Stimulated activated CD8-positive, alpha-beta memory T cell treated with anti-CD3 and anti-CD28 coated beads, Interleukin-2, amount 100 ng/mL, for 48 hours (primary cell): Measurements from ENCODE around the gene GLP2R.

ENCODE experiments used
- DNase-seq, 2 donors: peaks; one replicate each; pipeline ENCODE4 v3.0.0-alpha.2; 2020; ENCODE audit warnings: low read depth in 2 of 2

The GLP2R gene

DNA sequence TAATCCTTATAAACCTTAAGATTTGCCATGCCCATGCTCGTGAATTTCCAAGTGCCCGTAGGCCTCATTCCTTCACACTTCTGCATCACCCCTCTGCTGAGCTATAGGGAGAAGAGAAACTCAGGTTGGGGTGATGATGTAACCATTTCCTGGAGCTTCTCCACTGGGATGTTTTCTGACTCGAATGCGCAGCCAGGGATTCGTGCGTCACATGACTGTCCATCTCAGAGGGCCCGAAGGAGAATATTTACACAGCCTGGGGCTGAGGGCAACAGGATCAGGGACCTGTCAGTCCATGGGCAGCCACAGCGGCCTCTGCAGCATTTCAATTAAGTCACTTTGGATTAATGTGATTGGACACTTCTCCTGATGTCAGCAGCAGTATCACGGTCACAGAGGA, 12.6 kb upstream of the GLP2R start:
- DNase-seq: no peak

DNA sequence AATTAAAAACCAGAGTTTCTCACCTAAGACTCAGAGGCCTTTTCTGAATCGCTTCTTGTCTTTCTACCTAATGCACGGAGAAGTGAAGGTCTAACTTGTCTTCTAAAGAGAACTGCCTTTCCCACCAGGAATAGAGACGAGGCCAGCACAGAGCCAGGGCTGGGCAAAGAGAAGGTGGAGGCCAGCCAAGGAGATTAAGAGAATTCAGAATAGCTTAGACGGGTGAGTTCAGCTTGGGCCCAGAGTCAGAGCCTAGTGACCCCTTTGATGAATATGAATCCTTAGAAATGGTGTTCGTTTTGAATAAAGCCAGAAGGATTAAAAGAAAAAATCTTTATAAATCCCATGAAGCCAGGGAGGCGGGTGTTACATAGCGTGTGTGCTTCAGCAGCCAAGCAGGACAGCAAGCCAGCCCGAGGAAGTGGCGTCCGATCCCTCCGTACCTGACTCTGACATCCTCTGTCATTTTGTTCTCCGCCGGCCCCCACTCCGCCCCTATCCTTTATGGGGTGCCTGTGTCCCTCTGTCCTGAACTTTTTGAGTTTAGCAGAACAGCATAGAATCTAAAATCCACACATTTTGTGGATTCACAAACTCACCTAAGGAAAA, 11.3 kb upstream of the GLP2R start:
- DNase-seq: no peak

DNA sequence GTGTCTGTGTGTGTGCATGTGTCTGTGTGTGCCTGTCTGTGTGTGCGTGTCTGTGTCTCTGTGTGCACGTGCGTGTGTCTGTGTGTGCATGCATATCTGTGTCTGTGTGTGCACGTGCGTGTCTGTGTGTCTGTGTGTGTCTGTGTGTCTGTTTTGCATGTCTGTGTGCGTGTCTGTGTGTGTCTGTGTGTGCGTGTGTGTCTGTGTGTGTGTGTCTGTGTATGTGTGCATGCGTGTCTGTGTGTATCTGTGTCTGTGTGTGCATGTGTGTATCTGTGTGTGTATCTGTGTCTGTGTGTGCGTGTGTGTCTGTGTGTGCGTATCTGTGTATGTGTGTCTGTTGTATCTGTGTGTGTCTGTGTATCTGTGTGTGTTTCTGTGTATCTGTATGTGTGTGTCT, 9.3 kb upstream of the GLP2R start:
- no peak for DNase-seq

DNA sequence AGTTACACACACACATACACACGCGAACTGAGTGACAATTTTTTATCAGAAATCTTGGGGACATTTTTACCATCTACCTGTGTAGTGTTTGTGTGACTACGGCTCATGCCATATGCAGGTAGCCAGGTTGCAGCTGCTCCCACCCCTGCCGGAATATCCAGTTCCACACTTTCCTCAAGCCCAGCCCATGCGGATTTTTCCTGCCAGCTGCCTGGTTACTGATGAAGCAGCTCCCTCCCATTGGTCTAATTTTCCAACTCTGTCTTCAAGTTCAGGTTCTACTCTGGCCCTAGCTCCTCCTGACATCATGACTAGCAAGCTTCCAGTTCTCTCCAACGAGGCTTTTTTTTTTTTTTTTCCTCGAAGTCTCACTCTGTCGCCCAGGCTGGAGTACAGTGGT, 8.6 kb upstream of the GLP2R start:
- no peak for DNase-seq

DNA sequence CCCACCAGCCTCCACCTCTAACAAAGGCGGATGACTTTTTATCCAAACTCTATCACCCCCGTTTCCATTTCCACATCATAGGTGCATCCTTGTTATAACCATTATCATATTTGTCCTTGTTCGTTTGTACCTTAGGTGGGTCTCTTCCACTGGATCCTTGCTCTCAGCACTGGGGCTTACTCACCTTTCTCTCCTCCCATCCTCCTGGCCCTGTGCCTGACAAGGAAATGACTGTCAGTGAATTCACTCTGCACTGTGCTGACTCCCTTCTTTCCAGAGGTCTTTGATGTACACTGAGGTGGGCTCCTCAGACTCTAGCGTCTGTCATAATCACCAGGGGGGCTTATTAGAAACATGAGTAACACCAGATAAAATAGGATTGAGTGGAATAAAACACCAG, 7.0 kb upstream of the GLP2R start:
- no peak for DNase-seq

DNA sequence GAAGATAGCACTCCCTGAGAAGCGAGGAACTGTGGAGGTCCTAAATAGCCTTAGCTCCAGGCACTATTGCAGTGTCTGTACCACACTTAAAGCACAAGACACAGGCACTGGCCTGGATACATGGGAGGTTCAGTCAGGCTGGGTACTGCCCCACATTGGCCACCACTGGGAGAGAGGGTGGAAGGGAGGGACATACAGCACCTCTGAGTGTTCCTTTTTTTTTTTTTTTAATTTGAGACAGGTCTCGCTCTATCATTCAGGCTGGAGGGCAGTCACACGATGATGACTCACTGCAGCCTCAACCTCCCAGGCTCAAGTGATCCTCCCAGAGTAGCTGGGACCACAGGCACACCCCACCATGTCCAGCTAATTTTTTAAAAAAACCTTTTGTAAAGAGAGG, 5.3 kb upstream of the GLP2R start:
- no peak for DNase-seq

DNA sequence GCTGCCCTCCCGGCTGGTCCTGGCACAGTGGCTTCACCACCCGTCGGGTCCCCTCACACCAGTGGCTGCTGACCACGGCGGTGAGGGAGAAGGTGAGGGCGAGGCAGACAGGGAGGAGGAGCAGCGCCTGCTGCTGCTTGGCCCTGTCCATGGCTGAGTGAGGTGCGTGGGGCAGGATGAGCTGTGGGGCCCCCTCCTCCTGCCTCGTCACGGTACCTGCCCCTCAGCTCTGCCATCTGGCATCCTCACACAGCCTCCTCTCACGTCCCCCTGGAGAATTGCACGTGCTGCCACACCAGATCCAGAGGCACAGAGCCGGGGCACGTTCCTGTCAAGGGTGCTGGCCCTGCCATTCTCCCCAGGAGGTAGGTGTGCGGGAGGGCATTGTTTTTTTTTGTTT, 3.8 kb upstream of the GLP2R start, which contains the start of gene GSG1L2:
GSG1L2 (minus strand) TSS at position 159 of the 400 bp plus-strand sequence; CDS start at position 151, 8 bp downstream.
- no peak for DNase-seq

DNA sequence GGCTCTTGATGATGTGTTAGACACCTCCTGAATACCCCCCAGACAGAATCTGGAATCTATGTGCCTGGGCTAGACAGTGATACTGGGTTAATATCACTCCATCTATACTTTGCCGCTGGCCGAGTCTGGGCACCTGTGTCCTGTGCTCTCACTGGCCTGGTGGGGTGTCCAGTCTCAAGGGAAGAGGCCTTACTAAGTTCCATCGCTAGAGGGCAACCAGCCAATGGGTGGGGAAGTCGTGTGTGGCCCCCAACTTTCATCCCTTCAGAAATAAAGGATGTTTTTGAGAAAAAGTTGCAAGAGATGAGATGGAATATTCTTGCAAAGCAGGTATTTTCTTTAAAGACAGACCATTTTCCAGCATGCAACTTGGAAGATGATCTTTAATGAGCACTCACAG, 1.6 kb upstream of the GLP2R start:
- no peak for DNase-seq

DNA sequence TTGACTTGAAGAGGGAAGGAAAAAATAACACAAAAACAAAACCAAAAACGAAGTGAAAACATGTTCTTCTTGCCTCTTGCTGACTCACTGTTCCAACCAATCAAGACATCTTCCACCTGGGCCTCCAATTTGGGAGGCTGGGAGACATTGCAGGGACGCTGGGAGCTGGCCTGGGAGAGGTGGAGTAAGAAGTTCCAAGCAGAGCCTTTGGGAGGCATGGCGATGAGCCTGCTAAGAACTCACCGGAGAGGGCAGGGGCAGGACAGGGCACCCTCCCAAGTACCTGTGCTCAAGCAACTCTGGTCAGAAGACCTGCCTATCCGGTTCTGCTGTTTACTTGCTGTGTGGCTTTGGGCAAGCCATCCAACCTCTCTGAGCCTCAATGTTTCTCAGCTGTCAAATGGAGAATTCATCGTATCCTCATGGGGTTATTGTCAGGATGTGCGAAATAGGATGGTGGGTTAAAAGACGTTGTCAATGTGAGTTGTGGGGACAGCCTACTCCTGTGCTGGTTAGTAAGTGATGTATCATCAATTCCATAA, 856 bp upstream of the GLP2R start:
- DNase-seq: no peak

DNA sequence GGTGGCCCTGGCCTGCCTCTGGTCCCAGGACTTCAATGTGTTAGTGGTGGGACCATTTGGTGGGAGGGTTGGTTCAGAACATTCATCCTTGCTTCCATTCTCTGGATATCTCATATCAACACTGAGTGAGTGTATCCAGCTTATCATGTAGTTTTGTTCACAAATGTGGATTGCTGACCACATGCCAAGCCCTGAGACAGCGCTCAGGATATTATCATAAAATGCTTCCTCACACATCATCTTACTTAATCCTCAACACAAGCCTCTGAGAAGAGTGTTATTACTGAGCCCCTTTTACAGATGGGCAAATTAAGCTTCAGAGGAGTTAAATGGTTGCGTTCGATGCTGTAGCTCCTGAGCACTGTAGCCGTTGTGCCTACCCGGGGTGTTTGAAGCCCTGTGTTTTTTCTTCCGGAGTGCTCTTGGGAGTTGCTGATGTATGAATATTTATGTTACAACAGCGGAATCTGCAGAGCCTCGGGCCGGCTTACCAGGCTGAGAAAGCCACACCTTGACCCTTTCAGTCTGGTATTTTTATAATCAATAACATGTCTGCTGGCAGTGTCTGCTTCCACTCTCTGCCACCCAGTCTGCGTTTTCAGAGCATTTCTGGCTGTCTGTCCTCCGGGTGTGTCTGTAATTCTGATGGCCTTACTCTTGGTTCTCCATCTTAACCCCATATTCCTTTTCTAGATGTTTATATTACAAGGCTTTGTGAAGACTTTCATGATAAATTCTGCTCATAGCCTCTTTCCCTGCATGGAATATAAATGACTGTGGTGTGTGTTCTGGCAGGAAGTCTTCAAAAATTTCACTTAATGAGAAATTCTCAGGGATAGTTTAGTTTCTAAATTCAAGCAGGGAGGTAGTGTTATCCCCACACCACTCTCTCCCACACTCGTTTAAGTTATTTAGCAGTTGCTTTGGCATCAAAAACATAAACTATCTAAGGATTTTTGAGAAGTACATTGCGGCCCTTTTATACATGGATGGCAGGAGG, 2.9 kb downstream of the GLP2R start:
- no peak for DNase-seq

DNA sequence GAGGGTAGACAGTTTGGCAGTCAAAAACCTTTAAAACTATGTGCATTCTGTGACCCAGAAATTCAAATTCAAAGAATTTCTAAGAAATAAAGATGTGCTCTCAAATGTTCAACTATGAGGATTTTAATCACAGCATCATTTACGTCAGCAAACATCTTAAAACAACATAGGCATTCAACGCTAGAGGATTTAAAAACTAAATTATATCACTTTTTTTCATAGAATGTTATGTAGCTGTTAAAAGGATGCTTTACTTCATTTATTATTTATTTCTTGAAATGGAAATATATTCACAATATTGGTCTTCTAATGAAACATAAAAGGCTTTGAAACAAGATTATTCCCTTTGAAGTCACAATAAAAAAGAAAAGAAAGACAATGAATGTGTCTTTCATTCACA, 3.6 kb downstream of the GLP2R start:
- no peak for DNase-seq

DNA sequence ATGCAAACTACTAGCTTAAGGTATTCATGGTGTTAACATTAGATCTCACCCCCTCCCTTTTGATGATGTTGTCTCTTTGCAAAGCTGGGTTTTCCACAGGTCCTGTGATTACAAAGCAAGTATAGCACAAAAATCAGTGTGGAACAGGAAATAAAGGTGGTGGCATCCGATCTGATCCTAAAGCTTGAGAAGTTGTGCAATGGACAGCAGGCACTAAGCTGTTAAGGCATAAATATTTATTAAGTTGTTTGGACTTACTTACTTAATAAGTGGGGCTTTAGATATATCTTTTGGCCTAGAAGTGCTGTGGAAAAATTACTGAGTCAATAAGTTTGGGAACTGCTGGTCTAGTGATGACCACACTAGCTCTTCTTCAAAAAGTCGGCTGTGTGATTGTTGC, 5.0 kb downstream of the GLP2R start:
- DNase-seq: no peak

DNA sequence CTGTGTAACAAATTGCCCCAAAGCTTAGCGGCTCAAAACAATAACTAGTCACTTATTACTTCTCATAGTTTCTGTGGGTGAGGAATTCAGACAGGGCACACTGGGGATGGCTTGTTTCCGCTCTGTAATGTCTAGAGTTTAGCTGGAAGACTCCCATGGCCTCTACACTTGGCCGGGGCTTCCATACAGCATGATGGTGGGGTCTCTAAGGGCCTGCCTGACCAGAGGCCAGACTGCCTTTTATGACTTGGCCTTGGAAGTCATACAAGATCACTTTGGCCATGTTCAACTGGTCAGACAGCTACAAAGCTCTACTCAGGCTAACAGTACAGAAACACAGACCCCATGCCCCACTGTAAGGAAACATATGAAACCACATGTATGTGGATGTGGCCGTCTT, 8.2 kb downstream of the GLP2R start:
- no peak for DNase-seq

DNA sequence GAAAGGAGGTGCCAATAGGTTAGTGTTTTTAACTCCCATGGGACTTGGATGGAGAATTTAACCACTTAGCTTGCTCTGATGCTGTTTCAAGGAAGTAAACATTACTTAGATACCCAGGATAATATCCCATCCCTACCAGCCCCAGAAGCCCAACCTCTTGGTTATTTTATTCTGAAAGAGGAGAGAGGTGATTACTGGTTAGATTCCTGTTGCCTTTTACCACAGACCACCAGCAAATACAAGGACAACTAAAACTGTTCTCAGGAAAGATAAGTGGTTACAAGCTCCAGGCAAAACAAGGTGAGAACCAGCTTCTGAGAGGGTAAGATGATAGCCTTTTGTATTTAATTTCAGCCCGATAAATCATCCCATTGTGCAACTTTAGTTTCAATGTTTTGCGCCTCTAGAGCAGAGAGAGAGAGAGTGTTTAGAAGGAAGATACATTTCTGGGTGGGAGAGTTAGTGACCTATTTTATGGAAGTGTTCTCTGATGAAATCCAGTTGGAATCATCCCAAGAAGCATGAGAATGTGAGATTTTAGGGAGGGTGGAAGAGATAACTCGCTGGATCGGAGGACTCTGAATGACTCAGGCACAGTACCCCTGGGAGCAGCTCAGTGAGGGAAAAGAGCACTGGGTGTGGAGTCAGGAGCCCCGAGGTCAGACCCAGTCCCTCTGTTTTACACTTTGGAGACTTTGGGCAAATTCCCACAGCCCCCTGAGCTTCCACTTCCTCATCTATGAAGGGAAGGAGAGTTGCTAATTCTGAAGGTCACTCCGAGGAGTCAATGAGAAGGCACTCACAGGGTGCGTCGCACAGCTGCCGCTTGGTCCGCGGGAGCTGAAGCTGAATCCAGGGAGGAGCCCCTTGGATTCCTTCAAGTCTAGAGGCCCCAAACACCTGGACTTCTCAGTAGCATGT, 12.1 kb downstream of the GLP2R start:
- no peak for DNase-seq

DNA sequence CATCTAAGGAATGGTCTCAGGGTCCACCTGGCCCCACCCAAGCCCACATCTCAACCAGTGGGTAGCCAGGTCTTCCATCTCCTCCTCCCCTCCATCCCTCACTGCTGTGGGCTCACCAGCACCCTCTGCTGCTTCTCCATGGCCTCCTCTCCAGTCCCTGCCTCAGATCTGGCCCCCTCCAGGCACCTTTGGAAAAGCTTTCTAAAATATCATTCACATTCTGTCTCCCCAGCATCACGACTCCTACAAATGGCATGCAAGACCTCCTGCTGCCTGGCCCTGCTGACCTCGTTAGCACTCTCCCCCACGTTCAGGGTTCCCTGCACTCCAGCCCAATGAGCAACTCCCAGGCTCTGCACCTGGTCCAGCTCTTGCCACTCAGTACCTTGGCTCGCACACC, 13.7 kb downstream of the GLP2R start:
- no peak for DNase-seq

DNA sequence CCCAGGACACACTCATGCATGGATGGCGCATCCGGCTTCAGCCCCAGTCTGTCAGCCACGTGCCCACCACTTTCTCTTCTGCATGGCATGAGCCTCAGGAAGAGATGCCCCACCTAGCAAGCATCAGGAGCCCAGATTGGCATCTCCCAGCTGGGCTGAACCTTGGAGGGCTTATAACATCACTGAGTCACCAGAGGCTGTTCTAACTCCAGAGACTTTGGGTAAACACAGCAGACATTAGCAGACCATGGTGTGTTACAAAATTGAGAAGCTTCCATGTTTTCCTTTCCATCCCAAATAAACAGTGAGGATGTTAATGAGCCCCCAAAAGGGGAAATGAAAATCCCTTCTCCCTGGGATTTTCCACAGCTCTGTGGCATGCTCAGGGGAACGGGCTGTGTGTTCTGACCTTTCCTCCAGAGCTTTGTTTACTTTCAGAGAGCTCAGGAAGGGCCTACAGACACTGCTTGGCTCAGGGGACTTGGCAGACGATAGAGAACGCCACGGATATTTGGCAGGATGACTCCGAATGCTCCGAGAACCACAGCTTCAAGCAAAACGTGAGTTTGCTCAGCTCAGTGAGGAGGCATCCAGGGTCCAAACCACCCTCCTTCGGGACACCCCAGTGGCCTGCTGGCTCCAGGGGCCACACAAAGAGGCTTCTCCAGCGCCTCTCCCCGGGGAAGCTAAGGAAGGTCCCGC, 16.5 kb downstream of the GLP2R start:
- no peak for DNase-seq

DNA sequence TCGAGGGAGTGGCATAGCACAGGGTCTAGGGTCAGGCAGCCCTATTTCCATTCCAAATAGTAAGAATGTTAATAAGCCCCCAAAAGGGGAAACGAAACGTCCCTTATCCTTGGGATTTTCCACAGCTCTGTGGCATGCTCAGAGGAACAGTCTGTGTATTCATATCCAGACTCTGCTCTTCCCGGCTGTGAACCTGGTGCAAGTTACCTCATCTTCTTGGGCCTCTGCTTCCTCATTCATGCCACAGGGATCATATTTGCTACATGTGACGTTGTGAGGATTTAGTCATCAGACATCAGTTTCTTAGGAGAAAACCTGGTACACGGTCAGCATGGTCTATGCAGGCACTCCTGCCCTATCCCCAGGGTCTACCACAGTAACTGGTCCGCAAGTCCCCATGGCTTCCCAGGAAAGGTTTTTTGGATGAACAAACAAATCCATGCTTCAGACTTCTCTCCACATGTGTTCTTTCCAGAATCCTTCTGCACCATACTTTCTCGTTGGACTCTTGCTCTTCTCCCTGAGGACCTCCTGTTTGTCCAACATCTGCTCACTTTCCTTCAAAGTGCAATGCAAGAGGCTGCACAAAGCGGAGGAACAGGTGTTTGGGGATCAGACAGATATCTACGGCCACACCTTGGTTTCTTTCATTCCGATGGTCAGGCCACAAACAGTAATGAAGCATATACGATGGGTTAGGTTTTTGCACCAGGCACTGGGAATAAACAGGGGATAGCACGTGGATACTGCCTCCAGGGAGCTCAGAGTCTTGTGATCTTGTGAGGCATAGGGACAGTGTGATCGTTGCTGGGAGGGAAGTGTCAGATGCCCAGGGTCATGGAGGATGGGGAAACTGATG, 17.7 kb downstream of the GLP2R start:
- DNase-seq: no peak

DNA sequence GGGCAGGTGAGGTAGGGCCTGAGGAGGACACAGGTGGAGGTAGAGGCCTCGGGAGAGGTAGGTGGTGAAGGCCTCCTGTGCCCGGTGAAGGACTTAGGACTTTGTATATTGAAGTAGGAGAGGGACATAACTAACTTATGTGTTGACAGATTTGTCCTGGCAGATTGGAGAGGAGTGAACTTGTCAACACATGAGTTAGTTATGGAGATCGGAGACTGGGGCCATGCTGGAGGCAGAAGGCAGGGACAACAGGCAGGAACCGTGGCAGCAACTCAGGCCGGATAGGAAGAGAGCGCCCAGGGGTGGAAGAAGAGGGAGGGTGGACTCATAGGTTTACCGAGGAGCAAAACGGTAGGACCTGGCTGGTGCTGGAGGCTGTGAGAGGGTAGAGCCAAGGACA, 18.4 kb downstream of the GLP2R start:
- no peak for DNase-seq

DNA sequence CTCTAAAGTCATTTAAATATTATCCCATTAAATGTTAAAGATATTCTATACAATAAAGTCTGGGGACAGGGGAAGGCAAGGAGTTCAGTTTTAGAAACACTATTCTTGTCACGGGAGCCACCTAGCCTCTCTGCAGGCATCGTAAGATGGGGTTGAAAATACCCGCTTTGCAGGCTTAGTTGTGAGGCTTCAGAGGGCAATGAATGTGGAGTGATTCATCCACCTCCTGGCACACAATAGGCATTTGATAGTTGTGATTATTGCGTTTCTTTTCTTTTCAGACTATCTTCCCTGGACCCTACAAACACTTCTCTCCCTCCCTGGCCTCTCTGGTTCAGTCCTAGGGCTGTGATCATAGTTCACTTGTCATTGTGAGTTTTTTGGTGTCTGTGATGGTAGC, 19.6 kb downstream of the GLP2R start:
- no peak for DNase-seq

DNA sequence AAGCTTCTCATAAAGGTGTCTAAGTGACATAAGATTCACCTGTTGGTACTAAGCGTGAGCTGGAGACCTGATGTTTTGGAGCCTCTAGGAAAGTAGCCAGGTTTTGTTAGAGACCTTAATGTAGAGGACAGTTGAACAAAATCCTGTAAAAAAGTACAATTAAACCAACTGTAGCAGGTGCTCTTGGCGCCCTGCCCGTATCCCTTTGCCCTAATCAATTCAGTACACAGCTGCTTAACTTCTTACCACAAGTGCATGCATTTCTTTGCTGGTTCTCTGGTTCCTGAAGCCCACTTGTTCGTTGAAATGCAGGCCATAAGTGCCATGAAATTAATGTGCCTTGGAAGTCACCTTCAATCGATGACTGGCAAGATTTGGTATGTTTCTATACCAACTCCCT, 24.4 kb downstream of the GLP2R start:
- DNase-seq: no peak
